ENCODE results near the gene COL6A1.

DNA sequence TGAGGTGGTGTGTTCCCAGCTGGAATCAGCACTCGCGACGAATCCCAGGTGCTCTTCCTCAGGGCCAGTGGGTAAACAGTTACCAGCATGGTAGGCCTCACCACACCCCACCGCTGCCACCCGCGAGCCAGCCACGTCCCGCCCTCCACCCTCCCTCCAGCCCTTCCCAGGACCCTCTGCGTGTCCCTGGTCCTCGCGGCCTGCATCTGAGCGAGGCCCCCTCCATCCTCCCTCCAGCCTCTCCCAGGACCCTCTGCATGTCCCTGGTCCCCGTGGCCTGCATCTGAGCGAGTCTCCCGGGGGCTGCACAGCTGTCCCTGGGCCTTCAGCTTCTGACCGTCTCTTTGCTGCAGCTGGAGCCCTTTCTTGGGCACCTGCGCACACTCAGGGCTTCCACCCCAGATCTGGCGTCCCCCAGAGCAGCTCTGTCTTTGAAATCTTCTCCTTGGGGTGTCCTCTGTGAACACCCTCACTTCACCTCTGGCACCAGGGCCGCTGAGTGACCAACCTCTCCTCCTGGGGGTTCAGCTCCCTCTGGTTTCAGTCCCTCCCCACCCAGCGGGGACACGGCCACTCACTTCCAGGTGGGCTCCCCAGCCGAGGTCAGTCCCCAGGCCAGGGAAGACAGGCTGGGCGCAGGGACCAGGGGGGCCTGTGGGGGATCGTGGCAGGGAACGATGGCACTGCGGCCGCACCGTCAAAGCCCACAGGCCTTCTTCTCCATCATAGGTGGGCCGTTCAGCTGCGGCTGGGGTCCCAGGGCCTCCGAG, 58.5 kb downstream of the COL6A1 start:
- TF ChIP-seq EP300 (IDR thresholded peaks at IDR 0.05) (no peak), POLR2A (IDR thresholded peaks at IDR 0.05) (no peak)
- TF ChIP-seq, protein P1, sequence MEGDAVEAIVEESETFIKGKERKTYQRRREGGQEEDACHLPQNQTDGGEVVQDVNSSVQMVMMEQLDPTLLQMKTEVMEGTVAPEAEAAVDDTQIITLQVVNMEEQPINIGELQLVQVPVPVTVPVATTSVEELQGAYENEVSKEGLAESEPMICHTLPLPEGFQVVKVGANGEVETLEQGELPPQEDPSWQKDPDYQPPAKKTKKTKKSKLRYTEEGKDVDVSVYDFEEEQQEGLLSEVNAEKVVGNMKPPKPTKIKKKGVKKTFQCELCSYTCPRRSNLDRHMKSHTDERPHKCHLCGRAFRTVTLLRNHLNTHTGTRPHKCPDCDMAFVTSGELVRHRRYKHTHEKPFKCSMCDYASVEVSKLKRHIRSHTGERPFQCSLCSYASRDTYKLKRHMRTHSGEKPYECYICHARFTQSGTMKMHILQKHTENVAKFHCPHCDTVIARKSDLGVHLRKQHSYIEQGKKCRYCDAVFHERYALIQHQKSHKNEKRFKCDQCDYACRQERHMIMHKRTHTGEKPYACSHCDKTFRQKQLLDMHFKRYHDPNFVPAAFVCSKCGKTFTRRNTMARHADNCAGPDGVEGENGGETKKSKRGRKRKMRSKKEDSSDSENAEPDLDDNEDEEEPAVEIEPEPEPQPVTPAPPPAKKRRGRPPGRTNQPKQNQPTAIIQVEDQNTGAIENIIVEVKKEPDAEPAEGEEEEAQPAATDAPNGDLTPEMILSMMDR (IDR thresholded peaks at IDR 0.05) = no peak
